UCSD-AML1 (cell line): ENCODE data around the gene ZC3H11A.

Source experiments
- DNase-seq: peaks from one replicate; lab custom pipeline; 2025; ENCODE audit not compliant: unreplicated experiment; lab: John Stamatoyannopoulos, UW

ZC3H11A gene

DNA sequence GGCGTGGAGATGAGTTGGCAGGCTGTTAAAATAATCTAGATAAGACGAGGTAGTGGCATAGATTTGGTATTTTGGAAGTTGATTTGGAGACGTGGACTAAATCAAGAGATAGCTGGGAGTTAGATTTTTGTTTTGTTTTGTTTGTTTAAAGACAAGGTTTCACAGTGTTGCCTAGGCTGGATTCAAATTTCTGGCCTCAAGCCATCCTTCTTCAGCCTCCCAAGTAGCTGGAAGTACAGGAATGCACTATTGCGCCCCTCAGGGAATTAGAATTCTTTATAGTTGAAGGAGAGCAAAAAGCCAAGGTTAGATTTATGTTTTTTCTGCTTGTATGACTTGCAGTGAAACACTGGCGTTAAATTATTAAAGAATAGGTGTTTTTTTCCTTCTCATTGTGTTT, 43.7 kb downstream of the ZC3H11A start:
- no peak for DNase-seq

GRCh38 chr1:203840208-203840808, 44.9 kb downstream of the ZC3H11A start:
- no peak for DNase-seq

GRCh38 chr1:203842559-203842876, 47.1 kb downstream of the ZC3H11A start:
- no peak for DNase-seq

DNA sequence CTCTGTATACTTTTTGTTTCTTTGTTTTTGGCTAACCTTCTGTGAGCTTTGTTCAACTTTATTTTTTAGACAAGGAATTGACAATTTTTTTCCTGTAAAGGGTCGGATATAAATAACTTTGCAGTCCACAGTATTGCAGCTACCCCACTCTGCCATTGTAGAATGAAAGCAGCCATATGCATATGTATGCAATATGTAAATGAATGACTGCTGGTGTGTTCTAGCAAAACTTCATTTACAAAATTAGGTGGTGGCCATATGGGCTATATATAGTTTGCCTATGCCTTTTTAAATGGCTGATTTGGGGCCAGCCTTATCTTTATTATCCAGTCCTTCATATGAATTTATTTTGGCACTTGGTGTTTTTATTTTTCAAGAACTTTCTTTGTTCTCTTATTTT, 48.0 kb downstream of the ZC3H11A start:
- no peak for DNase-seq
